ENCODE results near the gene UPK1A. TPM values are rescaled to one million over a fixed set of nuclear protein-coding genes. Genes with fewer than 3 reads are reported as not detected.
"Not testable (repeated sequence)": the region's sequence is repeated elsewhere in the genome, so short reads cannot be mapped to it uniquely, and the experiment has no call there.

UPK1A gene
- total RNA-seq, 3 donors from 2014 or later = not detected

GRCh38 chr19:35720648-35721047, 54.3 kb downstream of the UPK1A start:
- Histone ChIP-seq H3K9me3 (no peaks in the 10 kb centered on the region), H3K27me3 (no peaks in the 10 kb centered on the region), H3K4me3 (no peak overlapping the region), H3K36me3 (peaks cover 8% of the 10 kb centered on the region), H3K4me1 (peaks cover 13 to 16% of the 10 kb centered on the region in 2 donors), H3K27ac (no peak overlapping the region)
- TF ChIP-seq POLR2AphosphoS5 (IDR thresholded peaks at IDR 0.05) (no peak), CTCF (IDR thresholded peaks at IDR 0.05) (no peak), POLR2A (IDR thresholded peaks at IDR 0.05) (no peak)
- intact Hi-C loops (cut with DNase I; ENCODE audit: low total_unique reads) = no loop called here
- no peak for DNase-seq (ENCODE audit: low spot score in 2 of 2)

DNA sequence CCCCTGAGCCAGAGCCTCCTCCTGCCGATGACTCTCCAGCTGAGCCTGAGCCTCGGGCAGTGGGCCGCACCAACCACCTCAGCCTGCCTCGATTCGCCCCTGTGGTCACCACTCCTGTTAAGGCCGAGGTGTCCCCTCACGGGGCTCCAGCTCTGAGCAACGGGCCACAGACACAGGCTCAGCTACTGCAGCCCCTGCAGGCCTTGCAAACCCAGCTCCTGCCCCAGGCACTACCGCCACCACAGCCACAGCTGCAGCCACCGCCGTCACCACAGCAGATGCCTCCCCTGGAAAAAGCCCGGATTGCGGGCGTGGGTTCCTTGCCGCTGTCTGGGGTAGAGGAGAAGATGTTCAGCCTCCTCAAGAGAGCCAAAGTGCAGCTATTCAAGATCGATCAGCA, 55.1 kb downstream of the UPK1A start:
- Histone ChIP-seq H3K9me3 (no peaks in the 10 kb centered on the region), H3K36me3 (peaks cover 8% of the 10 kb centered on the region), H3K27me3 (no peaks in the 10 kb centered on the region), H3K4me1 (peaks cover 9 to 11% of the 10 kb centered on the region in 2 donors), H3K4me3 (no peak overlapping the region), H3K27ac (no peak overlapping the region)
- DNase-seq (ENCODE audit: low spot score in 2 of 2) = no peak
- TF ChIP-seq POLR2A (IDR thresholded peaks at IDR 0.05) = no peak
- no peak for TF ChIP-seq CTCF (IDR thresholded peaks at IDR 0.05)
- TF ChIP-seq POLR2AphosphoS5 (IDR thresholded peaks at IDR 0.05) = no peak
- intact Hi-C loops (cut with DNase I; ENCODE audit: low total_unique reads) = no loop called here

- no peak overlapping the region for H3K4me3 ChIP-seq
- no peaks in the 10 kb centered on the region for H3K9me3 ChIP-seq
- DNase-seq (ENCODE audit: low spot score in 2 of 2) = no peak
- intact Hi-C loops (cut with DNase I; ENCODE audit: low total_unique reads) = no loop called here
- H3K27me3 ChIP-seq = no peaks in the 10 kb centered on the region
- TF ChIP-seq POLR2A (IDR thresholded peaks at IDR 0.05) (no peak), POLR2AphosphoS5 (IDR thresholded peaks at IDR 0.05) (no peak), CTCF (IDR thresholded peaks at IDR 0.05) (no peak)
- H3K4me1 ChIP-seq = peaks cover 9 to 11% of the 10 kb centered on the region in 2 donors
- H3K27ac ChIP-seq = no peak overlapping the region
- H3K36me3 ChIP-seq = peaks cover 14% of the 10 kb centered on the region
Measured at GRCh38 chr19:35722461-35722860, 56.1 kb downstream of the UPK1A start.

DNA sequence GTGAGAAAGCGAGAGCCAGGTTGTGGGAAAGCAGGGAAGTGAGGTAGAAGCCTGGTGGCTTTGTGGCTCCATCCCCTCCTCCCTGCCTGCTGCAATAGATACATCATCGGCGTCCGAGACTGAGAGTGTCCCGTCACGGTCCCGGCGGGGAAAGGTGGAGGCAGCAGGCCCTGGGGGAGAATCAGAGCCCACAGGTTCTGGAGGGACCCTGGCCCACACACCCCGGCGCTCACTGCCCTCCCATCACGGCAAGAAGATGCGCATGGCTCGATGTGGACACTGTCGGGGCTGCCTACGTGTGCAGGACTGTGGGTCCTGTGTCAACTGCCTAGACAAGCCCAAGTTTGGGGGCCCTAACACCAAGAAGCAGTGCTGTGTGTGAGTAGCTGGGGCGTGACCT, 56.6 kb downstream of the UPK1A start:
- Histone ChIP-seq H3K4me1 (peaks cover 9 to 11% of the 10 kb centered on the region in 2 donors), H3K4me3 (no peak overlapping the region), H3K36me3 (peaks cover 19% of the 10 kb centered on the region), H3K27ac (no peak overlapping the region), H3K9me3 (no peaks in the 10 kb centered on the region), H3K27me3 (no peaks in the 10 kb centered on the region)
- DNase-seq (ENCODE audit: low spot score in 2 of 2) = no peak
- TF ChIP-seq CTCF (IDR thresholded peaks at IDR 0.05) (no peak), POLR2AphosphoS5 (IDR thresholded peaks at IDR 0.05) (no peak), POLR2A (IDR thresholded peaks at IDR 0.05) (no peak)
- intact Hi-C loops (cut with DNase I; ENCODE audit: low total_unique reads) = no loop called here

GRCh38 chr19:35723671-35724070, 57.4 kb downstream of the UPK1A start:
- H3K4me3 ChIP-seq = no peak overlapping the region
- DNase-seq (ENCODE audit: low spot score in 2 of 2) = no peak
- H3K9me3 ChIP-seq = no peaks in the 10 kb centered on the region
- peaks cover 22% of the 10 kb centered on the region for H3K36me3 ChIP-seq
- intact Hi-C loops (cut with DNase I; ENCODE audit: low total_unique reads) = no loop called here
- TF ChIP-seq POLR2AphosphoS5 (IDR thresholded peaks at IDR 0.05) = no peak
- TF ChIP-seq CTCF (IDR thresholded peaks at IDR 0.05) = no peak
- no peak for TF ChIP-seq POLR2A (IDR thresholded peaks at IDR 0.05)
- peaks cover 8 to 10% of the 10 kb centered on the region in 2 donors for H3K4me1 ChIP-seq
- H3K27me3 ChIP-seq = no peaks in the 10 kb centered on the region
- H3K27ac ChIP-seq = no peak overlapping the region

GRCh38 chr19:35724132-35724531, 57.8 kb downstream of the UPK1A start:
- intact Hi-C loops (cut with DNase I; ENCODE audit: low total_unique reads); H3K9me3 ChIP-seq; H3K4me3 ChIP-seq; H3K27ac ChIP-seq; H3K27me3 ChIP-seq; H3K4me1 ChIP-seq; DNase-seq (ENCODE audit: low spot score in 2 of 2): not testable (repeated sequence)
- peaks cover 22% of the 10 kb centered on the region for H3K36me3 ChIP-seq

Measured in breast epithelium (tissue), 4 donors.